AG10803 (cell line): ENCODE measurements around the gene OR6C76.
"Not testable (repeated sequence)": the region's sequence is repeated elsewhere in the genome, so short reads cannot be mapped to it uniquely, and the experiment has no call there.

Experiments used
- DNase-seq: peaks from one replicate; pipeline ENCODE4 v3.0.0; 2010; ENCODE audit warnings: low read depth
- H3K4me3 ChIP-seq: 2 replicates; pipeline ENCODE4 v1.5.1; 2011; ENCODE audit warnings: mild to moderate bottlenecking, low read length, control low read depth
- CTCF ChIP-seq: conservative IDR thresholded peaks from 2 replicates; pipeline ENCODE4 v1.5.1; 2011; ENCODE audit warnings: mild to moderate bottlenecking, low read length, control low read depth, inconsistent platforms

The OR6C76 gene

GRCh38 chr12:55425954-55426353, at the start of gene OR6C76:
OR6C76 (plus strand) TSS chr12:55426254; CDS start chr12:55426254, 0 bp downstream.
- TF ChIP-seq CTCF: no peak
- no peak within 1 kb of the TSS for H3K4me3 ChIP-seq

DNA sequence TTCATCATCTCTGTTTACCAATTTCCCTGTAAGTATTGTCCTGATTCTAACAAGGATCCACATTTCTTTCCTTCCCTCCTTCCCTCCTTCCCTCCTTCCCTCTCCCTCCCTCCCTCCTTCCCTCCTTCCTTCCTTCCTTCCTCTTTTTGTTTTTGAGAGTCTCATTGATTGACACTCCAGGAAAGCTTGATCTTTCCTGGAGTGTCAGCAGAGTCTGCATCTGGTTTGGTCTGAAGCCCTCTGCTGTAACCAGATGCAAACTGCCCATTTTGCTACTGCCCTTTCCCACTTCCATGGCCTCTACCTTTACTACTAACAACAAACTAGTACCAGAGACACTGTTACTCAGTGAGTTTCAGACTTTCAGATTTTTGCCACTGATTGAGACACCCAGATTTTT, 40.2 kb upstream of the OR6C76 start:
- no peak for DNase-seq
- H3K4me3 ChIP-seq: no peak overlapping the region
- TF ChIP-seq CTCF: no peak

More at GRCh38 chr12:55425954-55426353, at the start of gene OR6C76:
- DNase-seq: no peak

GRCh38 chr12:55392032-55392795, 33.8 kb upstream of the OR6C76 start:
- no peak overlapping the region for H3K4me3 ChIP-seq
- no peak for TF ChIP-seq CTCF
- DNase-seq: no peak

DNA sequence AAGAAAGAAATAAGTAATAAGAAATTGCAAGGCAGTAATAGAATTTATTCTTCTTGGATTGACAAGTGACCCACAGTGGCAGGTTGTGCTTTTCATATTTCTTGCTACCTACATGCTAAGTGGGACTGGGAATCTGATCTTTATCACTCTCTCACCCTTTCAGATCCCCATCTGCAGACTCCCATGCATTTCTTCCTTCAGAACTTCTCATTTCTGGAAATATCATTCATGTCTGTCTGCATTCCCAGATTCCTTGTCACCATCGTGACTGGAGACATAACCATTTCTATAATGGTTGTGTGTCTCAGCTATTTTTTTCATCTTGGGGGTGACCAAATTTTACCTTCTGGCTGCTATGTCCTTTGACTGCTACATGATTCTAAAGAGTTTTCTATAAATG, 29.7 kb upstream of the OR6C76 start:
- no peak for TF ChIP-seq CTCF
- no peak for DNase-seq
- H3K4me3 ChIP-seq: no peak overlapping the region

GRCh38 chr12:55400229-55400628, 25.8 kb upstream of the OR6C76 start, which contains the start of gene OR6C65:
OR6C65 (plus strand) TSS chr12:55400529; CDS start chr12:55400529, 0 bp downstream.
- no peak within 1 kb of the TSS for H3K4me3 ChIP-seq
- no peak for DNase-seq
- no peak for TF ChIP-seq CTCF

GRCh38 chr12:55407866-55408265, 18.2 kb upstream of the OR6C76 start:
- no peak overlapping the region for H3K4me3 ChIP-seq
- no peak for DNase-seq
- TF ChIP-seq CTCF: no peak

DNA sequence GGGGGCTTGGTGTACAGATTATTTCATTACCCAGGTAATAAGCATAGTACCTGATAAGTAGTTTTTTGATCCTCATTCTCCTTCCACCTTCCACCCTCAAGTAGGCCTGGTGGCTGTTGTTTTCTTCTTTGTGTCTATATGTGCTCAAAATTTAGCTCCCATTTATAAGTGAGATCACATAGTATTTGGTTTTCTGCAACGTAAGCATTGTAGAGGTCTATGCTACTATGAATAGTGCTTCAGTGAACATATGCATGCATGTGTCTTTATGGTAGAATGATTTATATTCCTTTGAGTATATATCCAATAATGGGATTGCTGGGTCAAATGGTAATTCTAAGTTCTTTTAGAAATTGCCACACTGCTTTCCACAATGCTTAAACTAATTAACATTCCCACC, 16.9 kb upstream of the OR6C76 start:
- DNase-seq, H3K4me3 ChIP-seq: not testable (repeated sequence)

GRCh38 chr12:55412138-55412537, 13.9 kb upstream of the OR6C76 start:
- not testable (repeated sequence) for H3K4me3 ChIP-seq

DNA sequence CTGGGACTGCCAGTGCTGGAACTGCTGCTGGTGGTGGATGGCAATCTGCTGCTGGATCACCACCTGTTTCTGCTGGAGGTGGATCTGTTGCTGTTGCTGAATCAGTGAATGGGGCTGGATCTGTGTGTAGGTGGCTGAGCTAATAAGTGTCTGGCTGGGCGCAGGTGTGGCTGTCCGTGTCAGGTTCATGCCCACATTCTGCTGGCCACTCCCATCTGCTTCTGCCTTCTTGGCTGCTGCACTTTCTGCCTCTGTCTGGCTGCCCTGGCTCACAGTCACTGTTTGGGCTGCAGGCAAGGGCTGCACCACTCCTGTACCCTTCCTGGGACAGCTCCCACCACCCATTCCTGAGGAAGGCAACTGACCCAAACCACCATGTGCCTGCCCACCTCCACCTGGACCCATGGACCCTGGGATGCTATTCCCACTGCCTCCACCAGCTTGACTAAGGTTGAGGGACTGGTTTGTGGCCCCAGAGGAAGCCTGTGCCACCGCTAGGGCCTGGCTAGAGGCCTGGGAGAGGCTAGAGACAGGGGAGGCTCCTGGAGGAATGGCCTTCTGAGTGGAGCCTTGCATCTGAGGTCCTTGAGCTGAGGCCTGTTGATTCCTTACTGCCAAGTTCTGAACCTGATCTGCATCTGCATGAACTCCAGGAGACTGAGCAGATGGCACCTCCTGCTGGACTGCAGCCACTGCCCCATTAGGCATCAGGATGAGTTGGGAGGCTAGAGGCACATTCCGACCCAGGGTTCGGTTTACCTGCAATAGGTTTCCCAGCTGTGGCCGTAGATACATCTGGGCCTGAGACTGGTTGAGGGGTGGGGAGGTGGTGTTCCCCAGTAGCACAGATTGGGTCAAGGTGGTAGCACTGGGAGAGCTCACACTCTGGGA, 12.3 kb upstream of the OR6C76 start:
- DNase-seq, H3K4me3 ChIP-seq: not testable (repeated sequence)

More at GRCh38 chr12:55412138-55412537, 13.9 kb upstream of the OR6C76 start:
- DNase-seq: not testable (repeated sequence)

DNA sequence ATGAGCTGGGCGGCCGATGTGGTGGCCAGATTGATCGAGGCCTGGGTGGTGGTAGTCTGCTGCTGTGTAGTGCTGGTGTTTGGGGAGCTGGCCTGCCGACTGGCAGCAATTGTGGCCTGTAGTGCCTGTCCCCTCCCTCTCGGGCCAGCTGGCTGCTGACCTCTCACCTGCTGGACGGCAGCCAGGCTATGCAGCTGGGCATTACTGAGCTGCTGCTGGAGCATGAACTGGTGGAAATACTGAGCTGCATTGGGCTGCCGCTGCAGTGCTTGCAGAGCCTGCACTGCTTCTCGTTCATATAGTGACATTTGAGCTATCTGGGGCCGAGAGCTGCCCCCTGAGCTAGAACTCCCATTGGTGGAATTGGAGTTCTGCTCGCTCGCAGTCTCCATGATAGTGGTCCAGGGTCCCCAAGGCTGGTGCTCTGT, 11.6 kb upstream of the OR6C76 start:
- DNase-seq, H3K4me3 ChIP-seq: not testable (repeated sequence)

GRCh38 chr12:55414889-55415288, 11.2 kb upstream of the OR6C76 start:
- not testable (repeated sequence) for H3K4me3 ChIP-seq, DNase-seq
